Endothelial cell (in vitro differentiated cells): ENCODE measurements around the gene PBRM1. TPM values are rescaled to one million over a fixed set of nuclear protein-coding genes. Genes with fewer than 3 reads are reported as not detected.

Source experiments
- DNase-seq: peaks from one replicate; pipeline ENCODE4 v3.0.0; 2021; ENCODE audit warnings: low spot score
- H3K27ac Mint-ChIP-seq: one replicate; pipeline ENCODE4 v1.8.0; 2021; ENCODE audit warnings: mixed read lengths, inconsistent platforms; ENCODE audit not compliant: unreplicated experiment
- H3K27me3 Mint-ChIP-seq: one replicate; pipeline ENCODE4 v1.8.0; 2021; ENCODE audit warnings: mild to moderate bottlenecking, moderate library complexity, mixed read lengths, inconsistent platforms; ENCODE audit not compliant: unreplicated experiment
- H3K36me3 Mint-ChIP-seq: one replicate; pipeline ENCODE4 v1.8.0; 2021; ENCODE audit warnings: mild to moderate bottlenecking, low read depth, mixed read lengths, inconsistent platforms; ENCODE audit not compliant: unreplicated experiment
- H3K4me1 Mint-ChIP-seq: one replicate; pipeline ENCODE4 v1.8.0; 2021; ENCODE audit warnings: mild to moderate bottlenecking, mixed read lengths, inconsistent platforms; ENCODE audit not compliant: unreplicated experiment
- H3K4me3 Mint-ChIP-seq: one replicate; pipeline ENCODE4 v1.8.0; 2021; ENCODE audit warnings: mild to moderate bottlenecking, mixed read lengths, inconsistent platforms; ENCODE audit not compliant: unreplicated experiment
- H3K9me3 Mint-ChIP-seq: one replicate; pipeline ENCODE4 v1.8.0; 2021; ENCODE audit warnings: mixed read lengths, inconsistent platforms; ENCODE audit not compliant: unreplicated experiment
- CTCF ChIP-seq: fragments of 200-600 bp; sonication (generic); IDR thresholded peaks from one replicate; pipeline ENCODE4 v1.5.0; 2021; ENCODE audit warnings: antibody characterized with exemption; ENCODE audit not compliant: unreplicated experiment
- total RNA-seq: library from RNA; stranded (reverse); fragmentation: NEBNext Ultra II Directional; extraction: Animal tissue kit (Norgen Biotek cat#: 25700); gene quantifications from one replicate; pipeline ENCODE4 v1.2.1, GENCODE V29; 2021; ENCODE audit not compliant: unreplicated experiment

Gene PBRM1
- total RNA-seq, 1 donor from 2014 or later: 68.7 TPM

DNA sequence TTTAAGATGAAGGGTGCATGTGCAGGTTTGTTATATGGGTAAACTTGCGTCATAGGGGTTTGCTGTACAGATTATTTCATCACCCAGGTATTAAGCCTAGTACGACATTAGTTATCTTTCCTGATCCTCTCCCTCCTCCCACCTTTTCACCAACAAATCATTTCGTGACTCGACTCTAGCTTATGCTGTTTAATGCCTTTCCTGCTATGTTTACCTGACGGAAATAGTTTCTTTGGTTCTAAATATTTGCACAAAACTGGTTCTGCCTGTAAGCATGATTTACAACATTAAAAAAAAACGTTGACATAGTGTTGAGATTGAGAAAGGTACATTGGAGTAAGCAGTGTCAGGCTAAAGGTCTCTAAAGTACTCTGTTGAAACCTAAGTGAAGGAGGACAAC is 2.6 kb upstream of the PBRM1 start:
- Mint-ChIP-seq H3K27ac (no peak overlapping the region), H3K4me1 (peaks cover 16% of the 10 kb centered on the region), H3K36me3 (peaks cover 37% of the 10 kb centered on the region), H3K4me3 (no peak overlapping the region), H3K9me3 (no peaks in the 10 kb centered on the region), H3K27me3 (peaks cover 5% of the 10 kb centered on the region)
- DNase-seq: no peak
- no peak for TF ChIP-seq CTCF

GRCh38 chr3:52685285-52685708 is 416 bp downstream of the PBRM1 start:
- H3K4me3 Mint-ChIP-seq: peak overlapping the region; percentile 94

DNA sequence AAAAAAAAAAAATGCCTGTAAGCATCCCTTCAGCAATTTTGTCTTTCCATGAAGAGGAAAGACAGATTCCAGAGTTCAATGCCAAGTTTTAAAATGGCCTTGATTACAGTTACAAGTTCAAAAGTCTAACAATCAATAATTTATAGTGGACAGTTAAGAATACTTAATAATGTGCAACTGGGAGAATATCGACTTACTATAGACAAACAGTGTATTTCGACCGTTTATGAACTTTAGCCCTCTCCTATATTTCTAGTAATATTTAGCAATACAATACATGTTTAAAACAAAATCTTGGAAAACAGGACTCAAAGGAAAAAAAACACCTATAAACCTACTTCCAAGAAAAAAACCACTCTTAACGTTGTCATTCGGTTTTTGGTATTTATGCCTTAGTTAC is 1.5 kb downstream of the PBRM1 start:
- H3K36me3 Mint-ChIP-seq: peaks cover 21% of the 10 kb centered on the region
- peak overlapping the region; percentile 94 for H3K4me3 Mint-ChIP-seq
- H3K9me3 Mint-ChIP-seq: no peaks in the 10 kb centered on the region
- H3K27me3 Mint-ChIP-seq: peaks cover 5% of the 10 kb centered on the region
- no peak for DNase-seq
- TF ChIP-seq CTCF: no peak
- H3K27ac Mint-ChIP-seq: peak overlapping the region; percentile 94
- peaks cover 19% of the 10 kb centered on the region for H3K4me1 Mint-ChIP-seq

More at GRCh38 chr3:52685285-52685708, 416 bp downstream of the PBRM1 start:
- no peaks in the 10 kb centered on the region for H3K9me3 Mint-ChIP-seq
- peaks cover 19% of the 10 kb centered on the region for H3K4me1 Mint-ChIP-seq
- no peak for TF ChIP-seq CTCF
- peak overlapping the region; percentile 94 for H3K27ac Mint-ChIP-seq
- peaks cover 5% of the 10 kb centered on the region for H3K27me3 Mint-ChIP-seq
- peak; percentile 70 for DNase-seq
- peaks cover 27% of the 10 kb centered on the region for H3K36me3 Mint-ChIP-seq

GRCh38 chr3:52683611-52684010 is 2.1 kb downstream of the PBRM1 start:
- no peak for TF ChIP-seq CTCF
- no peak overlapping the region for H3K27ac Mint-ChIP-seq
- peaks cover 22% of the 10 kb centered on the region for H3K36me3 Mint-ChIP-seq
- H3K4me1 Mint-ChIP-seq: peaks cover 19% of the 10 kb centered on the region
- H3K9me3 Mint-ChIP-seq: no peaks in the 10 kb centered on the region
- DNase-seq: no peak
- H3K4me3 Mint-ChIP-seq: no peak overlapping the region
- peaks cover 5% of the 10 kb centered on the region for H3K27me3 Mint-ChIP-seq

GRCh38 chr3:52682016-52682415 is 3.7 kb downstream of the PBRM1 start:
- no peak for TF ChIP-seq CTCF
- DNase-seq: no peak
- H3K27me3 Mint-ChIP-seq: peaks cover 3% of the 10 kb centered on the region
- peak overlapping the region; percentile 36 for H3K27ac Mint-ChIP-seq
- peaks cover 20% of the 10 kb centered on the region for H3K36me3 Mint-ChIP-seq
- no peak overlapping the region for H3K4me3 Mint-ChIP-seq
- no peaks in the 10 kb centered on the region for H3K9me3 Mint-ChIP-seq
- peaks cover 20% of the 10 kb centered on the region for H3K4me1 Mint-ChIP-seq
